Large intestine (tissue), 3 donors: ENCODE measurements around the gene ANKRD39. TPM values are rescaled to one million over a fixed set of nuclear protein-coding genes. Genes with fewer than 3 reads are reported as not detected.

Experiments used
- DNase-seq, 2 donors: peaks; one replicate each; pipeline versions ENCODE4 v3.0.0 to v3.0.0-alpha.2; 2013
- H3K27ac ChIP-seq: one replicate; pipeline ENCODE4 v1.5.1; 2013; ENCODE audit warnings: low read length
- H3K27me3 ChIP-seq: 2 replicates; pipeline ENCODE4 v1.6.1; 2013; ENCODE audit warnings: low read length; ENCODE audit not compliant: control insufficient read depth, insufficient read depth
- H3K36me3 ChIP-seq: 2 replicates; pipeline ENCODE4 v1.6.1; 2013; ENCODE audit warnings: low read length; ENCODE audit not compliant: control insufficient read depth, insufficient read depth
- H3K4me1 ChIP-seq: one replicate; pipeline ENCODE4 v1.6.1; 2013; ENCODE audit warnings: low read length; ENCODE audit not compliant: control insufficient read depth, insufficient read depth
- H3K4me3 ChIP-seq: one replicate; pipeline ENCODE4 v1.5.1; 2013; ENCODE audit warnings: low read length
- H3K9me3 ChIP-seq: one replicate; pipeline ENCODE4 v1.6.1; 2013; ENCODE audit warnings: mild to moderate bottlenecking, low read depth, low read length, moderate library complexity; ENCODE audit not compliant: control insufficient read depth
- WGBS: methylation state at CpG from one replicate; pipeline ENCODE4 v1.1.5; 2013; ENCODE audit warnings: low lambda C conversion rate; ENCODE audit not compliant: insufficient coverage; 5-methylcytosine and 5-hydroxymethylcytosine counted together
- polyA plus RNA-seq: library from polyadenylated mRNA; unstranded; fragments of 120-200 nt; gene quantifications from one replicate; pipeline ENCODE4 v1.2.1, GENCODE V29; 2013

Gene ANKRD39
- polyA plus RNA-seq, 1 donor = 9.6 TPM

DNA sequence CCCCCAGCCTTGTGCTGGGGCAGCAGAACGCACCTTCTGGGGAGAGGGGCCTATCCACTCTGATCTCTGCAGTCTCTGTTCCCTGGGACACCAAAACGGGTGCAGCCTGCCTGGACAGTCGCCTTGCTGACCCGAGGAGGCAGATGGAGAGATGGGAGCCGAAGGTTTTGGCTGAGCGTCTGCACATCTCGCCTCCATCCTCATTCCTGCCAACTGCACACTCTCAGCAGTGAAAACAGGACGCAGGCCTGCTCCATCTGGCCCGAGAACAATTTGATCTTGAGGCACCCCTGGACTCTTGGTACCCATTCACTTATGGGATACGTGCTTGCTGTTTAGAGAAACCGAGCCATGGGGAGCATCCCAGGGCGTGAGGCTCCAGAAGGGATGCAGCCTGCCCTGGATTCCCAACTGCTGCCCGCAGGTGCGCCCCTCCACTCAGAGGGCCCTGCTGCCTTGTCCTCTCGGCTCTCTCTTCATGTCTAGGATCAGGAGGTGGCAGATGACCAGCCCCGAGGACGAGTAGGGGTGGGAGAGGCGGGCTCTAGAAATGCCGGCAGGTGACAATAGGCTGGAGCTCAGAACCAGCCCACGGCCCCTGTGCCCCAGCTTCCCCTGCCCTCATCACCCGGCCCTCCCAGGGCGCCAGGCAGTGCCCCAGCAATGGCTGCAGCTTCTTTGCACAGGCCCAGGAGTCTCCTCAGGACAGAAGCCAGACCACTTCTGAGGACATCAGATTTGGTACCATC, 21.2 kb upstream of the ANKRD39 start:
- peaks cover 6% of the 10 kb centered on the region for H3K27me3 ChIP-seq
- 100% methylated on average over 1 of the region's 22 CpGs for WGBS

DNA sequence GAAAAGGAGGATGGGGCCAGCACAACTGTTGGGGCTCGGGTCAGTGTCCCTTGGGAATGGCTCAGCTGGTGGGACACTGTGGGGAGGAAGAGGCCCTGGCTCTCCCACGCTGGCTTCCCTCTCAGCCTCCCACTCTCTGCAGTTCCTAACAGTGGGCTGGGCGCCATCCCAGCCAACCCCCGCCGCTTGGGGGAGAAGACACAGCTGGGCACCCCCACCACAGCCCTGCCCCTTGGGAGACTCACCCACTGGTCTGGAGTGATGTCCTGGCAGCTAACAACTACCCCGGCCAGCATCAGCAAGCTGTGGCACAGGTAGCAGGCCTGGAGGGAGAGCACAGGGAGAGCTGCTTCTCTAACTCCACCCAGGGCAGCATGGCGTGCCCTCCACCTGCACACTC, 20.4 kb upstream of the ANKRD39 start:
- H3K9me3 ChIP-seq = no peaks in the 10 kb centered on the region
- no CpG with 5 or more reads among the region's 7 CpGs for WGBS
- H3K4me1 ChIP-seq = peaks cover 18% of the 10 kb centered on the region
- no peak overlapping the region for H3K27ac ChIP-seq
- H3K27me3 ChIP-seq = peaks cover 9% of the 10 kb centered on the region
- H3K36me3 ChIP-seq = no peaks in the 10 kb centered on the region
- H3K4me3 ChIP-seq = no peak overlapping the region
- DNase-seq = no peak

More for the DNA sequence above, 21.2 kb upstream of the ANKRD39 start:
- Histone ChIP-seq H3K27ac (no peak overlapping the region), H3K4me3 (no peak overlapping the region), H3K4me1 (peaks cover 16% of the 10 kb centered on the region), H3K9me3 (no peaks in the 10 kb centered on the region), H3K36me3 (no peaks in the 10 kb centered on the region)
- DNase-seq = no peak

DNA sequence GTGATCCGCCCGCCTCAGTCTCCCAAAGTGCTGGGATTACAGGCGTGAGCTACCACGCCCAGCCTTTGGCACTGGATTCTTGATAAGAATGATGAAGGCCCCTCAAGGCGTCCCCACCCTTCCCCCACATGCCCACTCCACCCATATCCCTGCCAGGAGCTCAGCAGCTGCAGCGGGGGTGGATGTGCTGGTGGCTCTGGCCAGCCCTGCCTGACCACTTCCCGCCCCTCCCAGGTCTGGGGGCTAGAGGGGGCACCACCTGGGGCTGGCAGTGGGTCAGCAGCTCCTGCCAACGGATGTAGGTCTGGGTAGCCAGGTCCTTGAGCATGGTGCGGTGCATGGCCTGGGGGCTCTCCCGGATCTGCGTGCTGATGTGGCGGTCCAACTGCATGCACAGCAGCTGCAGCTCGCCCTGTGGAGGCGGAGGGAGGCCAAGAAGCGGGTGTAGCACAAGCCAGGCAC, 19.8 kb upstream of the ANKRD39 start:
- 80% methylated on average over 1 of the region's 15 CpGs for WGBS
- no peak overlapping the region for H3K27ac ChIP-seq

DNA sequence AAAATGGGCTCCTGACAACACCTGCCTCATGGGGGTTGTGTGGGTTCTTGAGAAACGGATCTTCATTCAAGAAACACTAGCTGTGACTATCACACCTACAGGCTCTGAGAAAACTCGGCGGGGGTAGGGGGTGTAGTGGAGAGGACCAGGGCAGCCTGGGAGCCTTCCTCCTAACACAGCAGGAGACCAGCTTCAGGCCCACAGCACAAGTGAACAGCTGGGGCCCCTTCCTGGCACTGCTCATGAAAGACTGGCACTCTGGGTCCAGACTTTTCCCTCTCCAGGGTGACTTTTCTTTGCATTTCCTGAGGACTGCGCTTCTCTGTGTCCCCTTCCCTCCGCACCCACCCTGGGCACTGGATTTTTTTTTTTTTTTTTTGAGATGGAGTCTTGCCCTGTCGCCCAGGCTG, 19.2 kb upstream of the ANKRD39 start:
- no CpG with 5 or more reads among the region's 6 CpGs for WGBS
- peaks cover 9% of the 10 kb centered on the region for H3K27me3 ChIP-seq
- no peak overlapping the region for H3K4me3 ChIP-seq
- H3K27ac ChIP-seq = no peak overlapping the region
- no peak for DNase-seq
- H3K9me3 ChIP-seq = no peaks in the 10 kb centered on the region
- H3K4me1 ChIP-seq = peaks cover 16% of the 10 kb centered on the region
- no peaks in the 10 kb centered on the region for H3K36me3 ChIP-seq

More for the DNA sequence above, 19.8 kb upstream of the ANKRD39 start:
- Histone ChIP-seq H3K9me3 (no peaks in the 10 kb centered on the region), H3K4me3 (no peak overlapping the region), H3K36me3 (no peaks in the 10 kb centered on the region), H3K27me3 (peaks cover 9% of the 10 kb centered on the region), H3K4me1 (peaks cover 18% of the 10 kb centered on the region)
- DNase-seq = no peak

DNA sequence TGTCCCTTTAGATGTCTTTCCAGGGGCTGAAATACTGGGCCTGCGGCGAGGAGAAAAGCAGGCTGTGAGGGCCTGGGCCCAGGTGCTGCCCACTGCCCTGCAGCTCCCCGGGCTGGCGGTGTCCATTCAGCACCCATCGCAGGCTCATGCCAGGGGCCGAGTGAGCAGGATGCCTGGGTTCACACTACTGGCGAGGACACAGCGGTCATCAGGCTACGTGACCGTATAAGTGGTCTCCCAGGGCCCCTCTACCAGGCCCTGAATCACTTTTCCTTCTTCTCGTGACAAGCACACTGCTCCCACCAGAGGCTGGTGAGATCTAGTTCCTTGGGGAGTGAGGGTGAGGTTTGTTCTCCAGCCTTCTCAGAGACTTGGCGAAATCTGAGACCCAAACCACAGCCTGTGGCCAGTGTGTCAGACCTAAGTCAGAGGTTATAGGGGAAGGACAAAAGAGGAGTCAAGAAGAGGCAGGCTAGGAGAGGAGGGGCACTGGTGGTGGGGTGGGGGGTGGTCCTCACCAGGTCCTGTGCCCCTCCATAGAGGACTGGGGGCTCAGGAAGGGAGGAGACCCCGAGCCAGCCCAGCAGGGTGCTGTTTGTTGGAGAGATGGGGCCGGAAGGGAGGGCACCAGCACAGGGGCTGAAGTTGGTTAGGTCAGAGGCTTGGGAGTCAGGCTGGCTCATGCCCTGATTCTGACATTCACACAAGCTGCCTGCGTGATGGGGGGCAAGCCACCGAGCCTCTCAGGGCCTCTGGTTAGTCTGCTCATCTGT, 18.6 kb upstream of the ANKRD39 start:
- Histone ChIP-seq H3K27me3 (peaks cover 9% of the 10 kb centered on the region), H3K9me3 (no peaks in the 10 kb centered on the region), H3K4me3 (no peak overlapping the region), H3K4me1 (peaks cover 16% of the 10 kb centered on the region), H3K36me3 (no peaks in the 10 kb centered on the region), H3K27ac (no peak overlapping the region)
- no peak for DNase-seq
- WGBS = 100% methylated on average over 1 of the region's 16 CpGs

DNA sequence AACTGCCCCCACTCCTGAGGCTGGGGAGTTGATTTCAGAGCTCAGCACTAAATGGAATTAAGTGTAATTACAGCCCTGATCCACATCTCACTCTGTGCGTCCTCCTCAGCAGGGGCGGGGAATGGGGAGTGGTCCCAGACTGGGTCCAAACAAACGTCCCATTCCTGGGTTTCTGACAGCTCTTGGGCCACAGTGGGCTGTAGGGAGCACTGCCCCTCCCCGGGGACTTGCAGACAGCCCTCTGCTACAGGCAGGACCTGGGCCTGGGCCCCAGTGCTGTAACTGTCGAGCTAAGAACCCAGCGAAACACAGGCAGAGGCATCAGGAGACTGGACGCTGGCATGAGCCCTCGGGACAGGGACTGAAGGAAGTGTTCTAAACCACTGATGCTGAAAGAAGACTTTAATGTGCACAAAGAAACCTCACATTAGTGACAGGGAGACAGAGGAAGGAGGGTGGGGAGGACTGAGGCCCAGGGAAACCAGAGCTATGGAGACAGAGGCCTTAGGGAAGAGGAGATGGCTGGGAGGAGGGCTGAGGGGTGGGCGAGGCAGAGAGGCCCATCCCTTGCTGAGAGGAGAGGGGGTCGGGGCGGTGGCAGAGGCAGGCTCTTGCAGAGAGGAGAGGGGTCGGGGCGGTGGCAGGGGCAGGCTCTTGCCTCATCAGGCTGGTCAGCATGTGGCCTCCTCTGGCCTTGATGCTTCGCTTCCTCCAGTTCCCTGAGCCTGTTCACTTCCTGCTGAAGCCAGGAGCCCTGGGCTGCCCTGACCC, 17.9 kb upstream of the ANKRD39 start:
- Histone ChIP-seq H3K9me3 (no peaks in the 10 kb centered on the region), H3K4me1 (peaks cover 16% of the 10 kb centered on the region), H3K4me3 (no peak overlapping the region), H3K27ac (peak overlapping the region; percentile 17), H3K36me3 (no peaks in the 10 kb centered on the region), H3K27me3 (peaks cover 9% of the 10 kb centered on the region)
- no CpG with 5 or more reads among the region's 14 CpGs for WGBS
- DNase-seq = no peak

DNA sequence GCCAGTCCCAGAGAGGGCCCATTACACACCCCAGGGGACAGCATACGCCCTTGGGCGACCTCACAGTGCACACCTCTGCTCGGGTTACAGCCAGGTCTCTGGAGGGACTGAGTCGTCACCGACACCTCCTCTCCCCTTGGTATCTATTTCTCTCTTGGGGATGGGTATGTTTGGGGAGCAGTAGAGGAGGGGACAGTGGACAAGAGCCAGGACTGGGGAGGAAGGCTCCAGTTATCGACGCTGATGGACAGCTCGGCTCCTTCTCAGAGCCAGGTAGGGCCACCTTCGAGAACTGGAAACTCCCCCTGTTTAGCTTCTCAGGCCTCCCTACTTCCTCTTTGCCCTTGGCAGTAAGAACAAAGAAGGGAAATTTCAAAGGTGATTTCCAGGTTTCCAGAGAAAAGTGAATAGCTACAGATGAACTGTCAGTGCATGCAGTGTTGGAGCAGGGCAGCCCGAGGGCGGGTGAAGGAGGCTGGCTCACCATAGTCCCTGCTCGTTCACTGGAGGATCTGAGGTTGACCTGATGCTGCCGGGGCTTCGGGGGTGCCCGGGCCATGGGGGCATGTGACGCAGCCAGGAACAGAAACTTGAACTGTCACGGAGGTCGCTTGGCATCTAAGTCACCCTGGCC, 16.5 kb upstream of the ANKRD39 start:
- Histone ChIP-seq H3K4me3 (no peak overlapping the region), H3K36me3 (no peaks in the 10 kb centered on the region), H3K9me3 (no peaks in the 10 kb centered on the region), H3K27me3 (peaks cover 9% of the 10 kb centered on the region), H3K27ac (no peak overlapping the region), H3K4me1 (peaks cover 20% of the 10 kb centered on the region)
- no peak for DNase-seq
- WGBS = no CpG with 5 or more reads among the region's 18 CpGs

DNA sequence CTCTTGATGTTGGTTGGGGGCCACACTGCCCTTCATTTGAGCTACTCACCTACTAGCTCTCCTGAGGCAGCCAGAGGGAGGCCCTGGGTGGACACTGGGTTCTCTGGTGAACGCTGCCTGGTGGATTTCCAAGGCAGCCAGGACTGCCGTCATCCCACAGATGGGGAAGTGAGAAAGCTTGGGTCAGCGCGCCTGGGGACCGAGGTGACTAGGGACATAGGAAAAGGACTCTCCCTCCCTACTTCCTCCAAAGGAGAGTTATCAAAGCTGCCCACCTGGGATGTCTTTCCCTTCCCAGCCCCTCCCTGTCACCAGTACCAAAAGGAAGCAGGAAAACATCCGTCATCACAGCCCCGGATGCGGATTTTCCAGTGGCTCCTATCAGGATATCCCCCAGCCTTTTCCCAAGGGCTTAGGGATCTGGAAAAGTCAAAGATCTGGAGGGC, 15.9 kb upstream of the ANKRD39 start:
- Histone ChIP-seq H3K27me3 (peaks cover 9% of the 10 kb centered on the region), H3K36me3 (no peaks in the 10 kb centered on the region), H3K4me3 (no peak overlapping the region), H3K4me1 (peaks cover 20% of the 10 kb centered on the region), H3K9me3 (no peaks in the 10 kb centered on the region), H3K27ac (no peak overlapping the region)
- WGBS = no CpG with 5 or more reads among the region's 8 CpGs
- DNase-seq = no peak

DNA sequence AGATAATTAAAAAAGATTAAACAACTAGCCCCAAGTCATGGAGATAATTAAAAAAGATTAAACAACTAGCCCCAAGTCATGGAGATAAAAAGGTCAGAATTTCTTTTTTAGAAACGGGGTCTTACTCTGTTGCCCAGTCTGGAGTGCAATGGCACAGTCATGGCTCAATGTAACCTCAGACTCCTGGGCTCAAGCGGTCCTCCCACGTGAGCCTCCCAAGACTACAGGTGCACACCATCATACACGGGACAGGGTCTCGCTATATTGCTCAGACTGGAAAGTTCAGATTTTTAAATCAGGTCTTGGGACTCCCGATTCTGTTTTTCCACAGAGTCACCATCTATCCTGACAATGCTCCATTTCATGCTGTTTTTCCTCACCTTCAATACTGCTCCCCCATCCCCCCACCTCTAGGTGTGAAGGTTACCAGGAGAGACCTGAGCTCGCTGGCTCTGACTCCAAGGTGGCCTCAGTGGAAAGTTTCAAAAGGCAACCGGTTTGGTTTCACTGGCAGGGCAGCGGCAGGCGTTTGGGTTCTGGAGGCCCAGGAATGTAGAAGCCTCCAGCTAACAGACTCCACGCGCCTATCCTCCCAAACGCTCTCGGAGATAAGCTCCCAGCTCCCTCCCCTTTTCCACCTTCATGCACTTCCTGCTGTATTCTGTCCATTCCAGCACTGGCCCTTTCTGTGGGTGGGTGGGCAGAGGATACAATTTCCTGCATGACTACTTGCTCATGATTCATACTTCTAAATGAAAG, 15.0 kb upstream of the ANKRD39 start:
- Histone ChIP-seq H3K27me3 (peaks cover 9% of the 10 kb centered on the region), H3K4me1 (peaks cover 21% of the 10 kb centered on the region), H3K9me3 (no peaks in the 10 kb centered on the region), H3K27ac (no peak overlapping the region), H3K36me3 (no peaks in the 10 kb centered on the region), H3K4me3 (no peak overlapping the region)
- no CpG with 5 or more reads among the region's 14 CpGs for WGBS
- DNase-seq = no peak
